ENCODE measurements around the gene CHMP4A.

The CHMP4A gene, protein sequence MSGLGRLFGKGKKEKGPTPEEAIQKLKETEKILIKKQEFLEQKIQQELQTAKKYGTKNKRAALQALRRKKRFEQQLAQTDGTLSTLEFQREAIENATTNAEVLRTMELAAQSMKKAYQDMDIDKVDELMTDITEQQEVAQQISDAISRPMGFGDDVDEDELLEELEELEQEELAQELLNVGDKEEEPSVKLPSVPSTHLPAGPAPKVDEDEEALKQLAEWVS

GRCh38 chr14:24212924-24213865, at the start of gene CHMP4A:
TSS of gene CHMP4A (minus strand) at chr14:24213488. CDS start at chr14:24213439, 49 bp downstream.
- in situ Hi-C loops (cut with HindIII; ENCODE audit: low sequenced_read_pairs): no loop called here

GRCh38 chr14:24261969-24262327, 48.7 kb upstream of the CHMP4A start:
- in situ Hi-C loops (cut with HindIII; ENCODE audit: low sequenced_read_pairs): loop anchor here (5.0 kb wide), 1 partner anchor 35 kb away; the partner anchor contains the start of genes DHRS1 and NOP9

GRCh38 chr14:24261256-24261968, 48.1 kb upstream of the CHMP4A start:
- in situ Hi-C loops (cut with HindIII; ENCODE audit: low sequenced_read_pairs): loop anchor here (5.0 kb wide), 1 partner anchor 36 kb away; the partner anchor contains the start of genes DHRS1 and NOP9

GRCh38 chr14:24260780-24261157, 47.5 kb upstream of the CHMP4A start:
- in situ Hi-C loops (cut with HindIII; ENCODE audit: low sequenced_read_pairs): loop anchor here (5.0 kb wide), 1 partner anchor 37 kb away; the partner anchor contains the start of genes DHRS1 and NOP9

DNA sequence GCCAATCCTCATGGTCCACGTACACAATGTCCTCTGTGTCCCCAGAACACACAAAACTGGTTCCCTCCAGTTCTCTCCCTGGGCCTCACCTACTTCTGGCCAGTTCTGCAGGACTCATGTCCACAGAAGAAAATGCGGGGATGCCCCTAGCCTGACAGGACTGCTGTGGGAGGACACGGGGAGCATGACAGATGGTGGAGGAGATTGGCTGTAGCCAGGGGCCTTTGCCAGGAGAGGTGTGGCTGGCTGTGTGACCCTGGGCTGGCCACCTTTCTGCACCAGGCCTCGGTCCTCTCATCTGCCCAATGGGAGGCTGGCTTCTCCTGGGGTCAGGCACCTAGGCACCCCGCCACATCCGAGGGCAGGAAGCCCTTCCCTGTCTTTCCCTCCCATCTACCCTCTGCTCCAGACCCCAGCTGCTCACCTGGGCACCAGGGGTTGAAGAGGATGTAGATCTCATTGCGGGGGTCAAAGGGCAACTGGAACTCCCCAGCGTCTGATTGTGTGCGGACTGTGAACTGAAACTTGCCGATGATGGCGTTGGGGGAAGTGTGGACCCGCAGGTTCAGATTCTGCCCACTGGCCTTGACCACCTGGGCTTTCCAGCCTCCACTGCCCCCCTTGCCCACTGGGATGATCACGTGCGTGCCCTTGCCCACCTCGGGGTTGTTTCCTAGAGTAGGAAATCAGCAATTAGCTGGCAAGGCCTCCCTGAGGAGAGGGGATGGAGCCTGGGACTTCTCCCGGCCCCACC, 46.9 kb upstream of the CHMP4A start:
- in situ Hi-C loops (cut with HindIII; ENCODE audit: low sequenced_read_pairs): loop anchor here (5.0 kb wide), 1 partner anchor 37 kb away; the partner anchor contains the start of genes DHRS1 and NOP9

GRCh38 chr14:24259282-24260025, 46.2 kb upstream of the CHMP4A start:
- in situ Hi-C loops (cut with HindIII; ENCODE audit: low sequenced_read_pairs): loop anchor here (5.0 kb wide), 1 partner anchor 38 kb away; the partner anchor contains the start of genes DHRS1 and NOP9

GRCh38 chr14:24258548-24259265, 45.4 kb upstream of the CHMP4A start:
- in situ Hi-C loops (cut with HindIII; ENCODE audit: low sequenced_read_pairs): no loop called here

DNA sequence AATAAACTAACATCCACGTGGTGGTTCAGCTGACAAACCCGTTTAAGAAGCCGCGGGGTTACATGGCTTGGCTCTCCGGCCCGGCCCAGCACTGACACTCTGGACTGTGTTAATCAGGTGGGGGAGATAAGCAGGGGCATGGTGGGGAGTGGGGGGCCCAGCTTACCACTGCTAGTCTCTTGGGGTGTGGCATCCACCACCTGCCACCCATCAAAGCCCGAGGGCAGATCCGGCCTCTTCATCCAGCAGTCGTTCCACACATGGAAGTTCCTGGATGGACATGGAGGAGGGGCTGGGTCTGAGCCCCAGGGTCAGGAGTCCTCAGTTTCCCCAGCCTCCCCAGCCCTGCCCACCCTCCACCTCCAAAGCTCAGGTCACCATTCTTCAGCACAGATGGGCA, 44.8 kb upstream of the CHMP4A start:
- in situ Hi-C loops (cut with HindIII; ENCODE audit: low sequenced_read_pairs): no loop called here

GRCh38 chr14:24256960-24257359, 43.7 kb upstream of the CHMP4A start:
- in situ Hi-C loops (cut with HindIII; ENCODE audit: low sequenced_read_pairs): no loop called here

DNA sequence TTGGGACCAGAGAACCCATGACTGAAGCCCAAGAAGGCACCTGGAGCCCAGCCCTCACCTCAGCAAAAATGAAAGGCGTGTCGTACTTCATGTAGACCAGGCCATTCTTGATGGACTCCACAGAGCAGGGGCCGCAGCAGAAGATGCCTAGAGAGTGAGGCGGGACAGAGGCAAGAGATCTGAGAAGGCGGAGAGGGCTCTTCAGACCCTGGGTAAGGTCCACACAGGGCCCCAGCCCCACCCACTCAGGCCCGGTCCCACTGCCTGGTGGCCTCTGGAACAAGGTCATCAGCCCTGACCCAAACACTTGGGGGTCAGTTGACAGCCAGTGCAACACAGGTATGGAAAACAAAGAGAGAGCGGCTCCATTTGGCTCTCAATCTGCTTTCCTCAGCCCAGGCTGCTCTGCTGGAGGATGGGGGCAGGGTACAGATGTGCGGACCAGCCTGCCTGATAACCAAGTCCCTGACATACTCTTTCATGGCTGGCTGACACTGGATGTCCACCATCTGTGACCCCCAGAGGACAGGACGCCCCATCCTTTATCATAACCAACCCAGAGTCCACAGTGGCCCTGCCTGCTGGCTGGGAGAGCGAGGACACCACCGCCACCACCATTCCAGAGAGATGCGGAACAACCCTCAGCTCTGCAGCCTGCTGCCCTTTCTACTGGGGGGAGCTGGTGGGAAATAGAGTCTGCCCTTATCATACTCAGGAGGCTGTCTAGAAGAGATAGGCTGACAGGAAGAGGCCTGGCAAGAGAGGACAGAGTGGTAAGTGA, 42.8 kb upstream of the CHMP4A start:
- in situ Hi-C loops (cut with HindIII; ENCODE audit: low sequenced_read_pairs): no loop called here

DNA sequence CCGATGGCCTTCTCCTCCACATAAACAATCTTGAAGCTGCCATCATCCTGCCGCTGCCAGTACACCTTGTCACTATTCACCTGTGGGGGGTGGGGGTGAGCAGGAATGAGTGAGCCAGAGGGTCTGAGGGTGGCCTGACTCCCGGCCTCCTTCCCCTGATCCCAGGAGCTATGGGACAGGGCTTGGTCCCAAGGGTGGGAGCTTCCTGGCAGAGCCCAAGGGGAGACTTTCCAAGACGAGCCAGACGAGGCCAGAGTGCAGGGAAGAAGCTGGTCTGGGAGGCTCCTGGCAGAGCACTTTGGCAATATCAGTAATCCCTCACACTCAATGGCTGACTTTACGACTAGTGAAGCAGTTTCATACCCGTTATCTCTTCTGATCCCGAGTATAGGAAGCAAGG, 42.1 kb upstream of the CHMP4A start:
- in situ Hi-C loops (cut with HindIII; ENCODE audit: low sequenced_read_pairs): no loop called here

DNA sequence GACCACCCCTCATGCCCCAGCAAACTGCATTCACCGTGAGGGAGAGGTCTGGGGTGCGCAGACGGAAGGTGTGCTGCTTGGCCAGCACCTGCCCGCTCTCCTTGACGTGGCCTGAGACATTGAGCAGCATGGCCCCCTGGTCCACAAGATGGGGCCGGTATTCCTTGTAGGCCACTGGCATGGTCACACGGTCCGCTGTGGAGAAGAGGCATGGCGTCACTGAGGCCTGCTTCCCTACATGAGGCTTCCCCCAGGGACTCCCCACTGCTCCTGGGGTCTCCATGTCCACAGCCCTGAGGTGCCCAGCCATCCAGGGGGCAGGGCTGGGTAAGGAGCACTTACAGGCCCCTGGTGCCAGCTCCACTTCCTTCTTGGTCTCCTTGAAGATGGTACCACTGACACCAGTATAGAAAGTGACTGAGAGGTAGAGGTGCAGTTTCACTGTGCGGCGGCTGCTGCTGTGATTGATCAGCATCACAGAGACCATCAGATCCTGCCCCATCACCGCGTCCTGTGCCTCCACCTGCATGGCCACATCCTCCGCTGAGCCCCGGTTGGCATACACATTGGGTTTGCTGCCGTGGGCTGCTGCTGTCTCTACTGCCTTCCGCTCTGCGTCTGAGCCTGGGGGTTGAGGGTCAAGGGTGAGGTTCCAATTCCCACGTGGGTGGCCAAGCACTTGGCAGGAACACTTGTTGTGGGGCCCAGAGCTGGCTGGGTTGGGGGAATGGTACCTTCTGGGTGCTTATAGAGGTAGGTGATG, 41.5 kb upstream of the CHMP4A start:
- in situ Hi-C loops (cut with HindIII; ENCODE audit: low sequenced_read_pairs): no loop called here

- in situ Hi-C loops (cut with HindIII; ENCODE audit: low sequenced_read_pairs): no loop called here
Measured at GRCh38 chr14:24253936-24254335, 40.6 kb upstream of the CHMP4A start.

- in situ Hi-C loops (cut with HindIII; ENCODE audit: low sequenced_read_pairs): no loop called here
Measured at GRCh38 chr14:24252289-24253124, 39.2 kb upstream of the CHMP4A start.

GRCh38 chr14:24251880-24252288, 38.6 kb upstream of the CHMP4A start:
- in situ Hi-C loops (cut with HindIII; ENCODE audit: low sequenced_read_pairs): no loop called here

DNA sequence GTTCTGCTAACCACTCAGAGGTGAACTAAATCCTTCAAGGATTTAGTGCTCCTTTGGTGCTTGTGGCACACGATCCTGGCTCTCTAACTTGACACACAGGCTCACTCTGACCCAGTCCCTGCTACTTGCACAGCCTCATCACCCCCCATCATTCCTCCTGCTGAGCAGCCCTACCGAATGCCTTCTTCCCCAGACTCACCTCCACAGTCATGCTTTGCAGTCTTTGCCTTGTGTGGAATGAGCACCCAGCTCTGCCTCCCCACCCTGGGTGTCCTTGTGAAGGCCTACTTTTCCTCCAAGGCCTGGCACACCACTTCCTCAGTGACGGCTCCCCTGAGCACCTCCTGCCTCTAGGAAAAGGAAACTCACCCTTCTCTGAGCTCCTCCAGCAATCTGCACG, 37.1 kb upstream of the CHMP4A start:
- in situ Hi-C loops (cut with HindIII; ENCODE audit: low sequenced_read_pairs): no loop called here

All from endothelial cell of hepatic sinusoid (primary cell).